ENCODE measurements around the gene SEC24C.
"Not testable (repeated sequence)": the region's sequence is repeated elsewhere in the genome, so short reads cannot be mapped to it uniquely, and the experiment has no call there.

The SEC24C gene

DNA sequence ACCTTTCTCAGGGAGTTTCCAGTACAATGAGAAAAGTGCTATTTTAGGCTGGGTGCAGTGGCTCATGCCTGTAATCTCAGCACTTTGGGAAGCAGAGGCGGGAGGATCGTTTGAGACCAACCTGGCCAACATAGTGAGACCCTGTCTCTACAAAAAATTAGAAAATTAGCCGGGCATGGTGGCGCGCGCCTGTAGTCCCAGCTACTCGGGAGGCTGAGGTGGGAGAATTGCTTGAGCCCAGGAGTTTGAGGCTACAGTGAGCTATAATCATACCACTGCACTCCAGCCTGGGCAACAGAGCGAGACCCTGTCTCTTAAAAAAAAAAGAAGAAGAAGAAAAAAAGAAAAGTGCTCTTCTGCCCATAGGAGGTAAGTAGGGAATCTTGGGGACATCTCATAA lies 51.9 kb downstream of the SEC24C start:
- DNase-seq (ENCODE audit: low read depth): not testable (repeated sequence)

DNA sequence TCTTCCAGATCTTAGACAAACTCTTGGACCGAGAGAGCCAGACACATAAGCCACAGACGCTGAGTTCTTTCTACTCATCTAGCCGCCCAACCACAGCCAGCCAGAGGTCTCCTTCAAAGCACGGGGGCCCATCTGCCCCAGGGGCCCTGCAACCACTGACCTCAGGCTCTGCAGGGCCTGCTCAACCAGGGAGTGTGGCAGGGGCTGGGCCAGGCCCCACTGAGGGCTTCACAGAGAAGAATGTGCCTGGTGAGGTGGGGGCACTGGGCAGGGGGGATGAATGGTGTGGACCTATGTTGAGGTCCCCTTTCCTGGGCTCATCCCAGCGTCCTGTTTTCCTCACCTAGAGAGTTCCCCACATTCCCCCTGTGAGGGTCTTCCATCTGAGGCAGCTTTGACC lies 52.6 kb downstream of the SEC24C start:
- DNase-seq (ENCODE audit: low read depth): no peak

DNA sequence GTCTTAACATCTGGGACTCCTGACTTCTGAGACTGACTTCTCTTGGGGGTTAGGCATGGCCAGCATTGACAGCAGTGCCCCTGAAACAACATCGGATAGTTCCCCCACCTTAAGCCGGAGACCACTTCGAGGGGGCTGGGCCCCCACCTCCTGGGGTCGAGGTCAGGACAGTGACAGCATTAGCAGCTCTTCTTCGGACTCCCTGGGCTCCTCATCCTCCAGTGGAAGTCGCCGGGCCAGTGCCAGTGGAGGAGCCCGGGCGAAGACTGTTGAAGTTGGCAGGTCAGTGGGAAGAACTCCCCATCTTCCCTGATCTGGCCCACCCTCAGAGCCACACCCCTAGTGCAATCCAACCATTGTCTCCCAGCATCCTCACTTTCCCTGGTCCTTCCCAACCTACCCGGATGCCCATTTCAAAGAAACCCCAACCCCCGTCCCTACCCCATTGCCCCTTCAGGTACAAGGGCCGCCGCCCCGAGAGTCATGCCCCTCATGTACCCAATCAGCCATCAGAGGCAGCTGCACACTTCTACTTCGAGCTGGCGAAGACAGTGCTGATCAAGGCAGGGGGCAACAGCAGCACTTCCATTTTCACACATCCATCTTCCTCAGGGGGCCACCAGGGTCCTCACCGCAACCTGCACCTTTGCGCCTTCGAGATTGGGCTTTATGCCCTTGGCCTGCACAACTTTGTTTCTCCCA lies 53.3 kb downstream of the SEC24C start:
- DNase-seq (ENCODE audit: low read depth): no peak

DNA sequence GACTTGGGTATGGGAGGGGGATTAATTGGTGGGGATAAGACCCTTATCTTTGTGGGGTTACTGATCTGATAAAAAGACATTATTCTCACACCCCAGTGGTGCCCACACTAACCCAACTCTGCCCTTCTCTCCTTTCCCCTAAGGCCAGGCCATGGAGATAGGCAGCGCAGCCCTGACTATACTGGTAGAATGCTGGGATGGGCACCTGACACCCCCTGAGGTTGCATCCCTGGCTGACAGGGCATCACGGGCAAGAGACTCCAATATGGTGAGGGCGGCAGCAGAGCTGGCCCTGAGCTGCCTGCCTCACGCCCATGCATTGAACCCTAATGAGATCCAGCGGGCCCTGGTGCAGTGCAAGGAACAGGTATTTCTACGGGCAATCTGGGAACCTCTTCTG lies 53.9 kb downstream of the SEC24C start:
- no peak for DNase-seq (ENCODE audit: low read depth)

DNA sequence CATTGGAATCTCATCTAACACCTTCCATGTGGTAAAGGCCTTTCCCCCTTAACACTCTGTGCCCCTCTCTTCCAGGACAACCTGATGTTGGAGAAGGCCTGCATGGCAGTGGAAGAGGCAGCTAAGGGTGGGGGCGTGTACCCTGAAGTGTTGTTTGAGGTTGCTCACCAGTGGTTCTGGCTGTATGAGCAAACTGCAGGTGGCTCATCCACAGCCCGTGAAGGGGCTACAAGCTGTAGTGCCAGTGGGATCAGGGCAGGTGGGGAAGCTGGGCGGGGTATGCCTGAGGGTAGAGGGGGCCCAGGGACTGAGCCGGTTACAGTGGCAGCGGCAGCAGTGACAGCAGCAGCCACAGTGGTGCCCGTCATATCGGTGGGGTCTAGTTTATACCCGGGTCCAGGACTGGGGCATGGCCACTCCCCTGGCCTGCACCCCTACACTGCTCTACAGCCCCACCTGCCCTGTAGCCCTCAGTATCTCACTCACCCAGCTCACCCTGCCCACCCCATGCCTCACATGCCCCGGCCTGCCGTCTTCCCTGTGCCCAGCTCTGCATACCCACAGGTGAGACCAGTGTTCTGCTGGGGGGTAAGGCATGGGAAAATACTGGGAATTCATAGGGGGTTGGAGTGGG lies 54.9 kb downstream of the SEC24C start:
- DNase-seq (ENCODE audit: low read depth): no peak

DNA sequence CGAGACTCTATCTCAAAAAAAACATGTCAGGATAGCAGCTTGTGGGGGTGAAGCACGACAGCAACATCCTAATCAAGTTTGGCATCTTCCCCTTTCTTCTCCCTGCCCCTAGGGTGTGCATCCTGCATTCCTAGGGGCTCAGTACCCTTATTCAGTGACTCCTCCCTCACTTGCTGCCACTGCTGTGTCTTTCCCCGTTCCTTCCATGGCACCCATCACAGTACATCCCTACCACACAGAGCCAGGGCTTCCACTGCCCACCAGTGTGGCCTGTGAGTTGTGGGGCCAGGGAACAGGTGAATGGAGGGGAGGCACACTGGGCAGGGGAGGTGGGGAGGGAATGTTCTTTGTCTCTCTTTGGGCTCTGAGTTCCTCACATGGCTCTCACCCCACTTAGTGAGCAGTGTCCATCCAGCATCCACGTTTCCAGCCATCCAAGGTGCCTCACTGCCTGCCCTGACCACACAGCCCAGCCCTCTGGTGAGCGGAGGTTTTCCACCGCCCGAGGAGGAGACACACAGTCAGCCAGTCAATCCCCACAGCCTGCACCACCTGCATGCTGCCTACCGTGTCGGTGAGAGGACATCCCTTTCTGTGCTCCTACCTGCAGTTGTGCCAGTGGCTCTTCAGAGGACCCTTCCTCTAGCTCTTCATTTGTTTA lies 55.9 kb downstream of the SEC24C start:
- DNase-seq (ENCODE audit: low read depth): no peak

DNA sequence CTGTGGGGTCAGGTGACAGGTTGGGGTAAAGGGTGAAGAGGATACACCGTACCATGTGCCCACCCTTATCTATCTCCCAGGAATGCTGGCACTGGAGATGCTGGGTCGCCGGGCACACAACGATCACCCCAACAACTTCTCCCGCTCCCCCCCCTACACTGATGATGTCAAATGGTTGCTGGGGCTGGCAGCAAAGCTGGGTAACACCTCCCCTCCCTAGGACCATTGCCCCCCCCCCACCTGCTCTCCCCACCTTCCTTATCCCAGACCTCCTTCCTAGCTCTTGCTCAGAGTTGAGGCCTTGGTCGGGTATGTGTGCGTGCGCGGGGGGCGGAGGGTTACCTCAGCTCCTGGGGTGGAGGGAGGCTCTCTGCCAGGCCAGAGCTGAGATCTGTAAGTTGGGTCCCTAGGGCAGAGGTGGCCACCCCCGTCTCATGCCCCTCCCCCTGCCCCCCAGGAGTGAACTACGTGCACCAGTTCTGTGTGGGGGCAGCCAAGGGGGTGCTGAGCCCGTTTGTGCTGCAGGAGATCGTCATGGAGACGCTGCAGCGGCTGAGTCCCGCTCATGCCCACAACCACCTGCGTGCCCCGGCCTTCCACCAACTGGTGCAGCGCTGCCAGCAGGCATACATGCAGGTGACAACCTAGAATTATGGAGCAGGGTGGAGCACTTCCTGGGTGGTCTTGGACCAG lies 56.5 kb downstream of the SEC24C start:
- no peak for DNase-seq (ENCODE audit: low read depth)

DNA sequence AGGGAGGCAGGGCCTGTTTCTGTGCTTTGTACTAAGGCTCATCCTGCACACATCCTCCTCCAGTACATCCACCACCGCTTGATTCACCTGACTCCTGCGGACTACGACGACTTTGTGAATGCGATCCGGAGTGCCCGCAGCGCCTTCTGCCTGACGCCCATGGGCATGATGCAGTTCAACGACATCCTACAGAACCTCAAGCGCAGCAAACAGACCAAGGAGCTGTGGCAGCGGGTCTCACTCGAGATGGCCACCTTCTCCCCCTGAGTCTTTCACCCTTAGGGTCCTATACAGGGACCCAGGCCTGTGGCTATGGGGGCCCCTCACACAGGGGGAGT lies 57.0 kb downstream of the SEC24C start:
- DNase-seq (ENCODE audit: low read depth): no peak

DNA sequence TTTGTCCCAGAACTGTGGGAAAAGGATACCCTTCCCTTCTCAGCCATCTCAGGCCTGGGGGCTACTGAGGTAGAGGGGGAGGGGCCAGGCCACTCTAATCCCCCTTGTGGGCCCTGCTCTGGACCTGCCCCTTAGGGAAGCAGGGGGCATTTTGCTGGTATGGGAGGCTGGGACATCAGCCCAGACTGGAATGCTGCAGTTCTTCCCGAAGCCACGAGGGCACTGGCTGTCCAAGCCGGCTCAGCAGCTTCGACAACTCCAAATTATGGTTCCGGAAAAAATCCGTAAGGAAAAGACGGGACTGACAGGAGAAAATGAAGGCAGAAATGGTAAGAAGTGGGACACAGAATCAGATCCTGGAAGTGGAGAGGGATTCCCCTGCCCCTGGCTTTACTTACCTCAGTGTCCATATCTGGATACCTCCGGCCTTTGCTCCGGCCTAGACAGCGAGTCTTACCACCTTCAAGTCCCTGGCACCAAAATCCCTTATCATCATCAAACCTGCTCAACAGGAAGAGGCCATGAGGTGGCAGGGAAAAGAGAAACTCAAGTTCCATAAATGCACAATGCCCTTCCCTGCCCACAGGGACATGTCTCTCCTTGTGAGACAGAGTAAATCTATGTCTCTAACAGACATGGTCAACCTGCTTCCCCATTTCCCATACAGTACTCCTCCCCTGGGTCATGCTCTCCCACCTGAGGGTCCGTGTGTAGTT lies 58.3 kb downstream of the SEC24C start:
- no peak for DNase-seq (ENCODE audit: low read depth)

DNA sequence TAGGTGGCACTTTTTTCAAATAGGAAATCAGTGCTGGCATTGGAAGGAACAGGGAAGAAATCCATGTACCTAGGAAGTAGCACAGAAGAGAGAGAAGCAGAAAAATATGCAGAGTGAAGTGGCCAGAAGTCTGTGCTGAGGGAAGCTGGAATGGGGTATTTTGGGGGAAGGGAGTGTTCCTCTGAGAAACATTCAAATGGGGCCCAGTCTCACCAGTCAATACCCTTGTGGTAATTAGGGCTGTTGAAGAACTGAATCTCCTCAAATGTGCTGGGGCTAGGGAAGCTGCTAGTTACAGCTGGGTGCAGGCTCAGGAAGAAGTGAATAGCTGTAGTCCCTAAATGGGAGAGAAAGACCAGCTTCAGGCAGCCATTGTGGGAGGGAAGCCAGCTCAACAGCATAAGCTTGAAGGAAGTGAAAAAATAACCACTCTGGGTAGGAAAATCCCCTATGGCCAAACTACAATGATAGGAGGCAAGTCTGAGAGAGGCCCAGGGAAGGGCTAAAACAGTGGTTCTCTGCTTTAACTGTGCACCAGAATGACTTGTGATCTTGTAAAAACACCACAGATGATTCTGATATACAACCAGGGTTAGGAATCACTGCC lies 59.6 kb downstream of the SEC24C start:
- DNase-seq (ENCODE audit: low read depth): no peak

DNA sequence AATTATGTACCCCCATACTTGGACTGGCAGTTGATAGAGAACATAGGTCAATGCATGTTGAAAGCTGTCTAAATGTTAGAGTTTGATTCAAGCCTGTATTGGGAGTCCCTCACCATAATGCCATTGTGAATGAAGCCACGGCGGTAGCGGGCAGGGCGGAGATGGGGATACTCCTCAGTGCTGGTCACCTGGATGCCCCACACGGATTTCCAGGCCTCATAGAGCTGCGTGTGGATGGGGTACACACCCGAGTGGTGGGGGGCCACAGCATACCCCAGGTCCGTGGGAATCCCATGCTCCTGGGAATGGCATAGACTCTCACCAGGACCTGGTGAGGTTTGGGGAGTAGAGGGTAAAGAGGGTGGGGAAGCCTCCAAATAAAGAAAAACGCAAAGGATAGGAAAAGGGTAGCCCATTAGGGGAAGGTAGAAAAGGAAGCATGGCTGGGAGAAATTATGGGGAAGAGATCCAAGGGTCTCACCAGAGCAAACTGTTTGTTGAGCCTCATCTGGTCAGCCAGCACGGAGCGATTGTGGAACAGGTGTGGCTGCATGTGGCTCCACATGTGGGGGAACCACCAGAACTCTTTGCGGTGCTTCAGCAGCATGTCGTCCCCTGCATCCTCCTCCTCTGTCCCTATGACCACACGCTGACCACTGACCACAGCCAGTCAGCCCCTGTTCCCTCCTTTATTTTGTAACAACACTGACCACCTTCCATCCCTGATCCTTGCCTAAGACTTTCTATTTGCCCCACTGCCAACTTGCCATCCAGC lies 62.2 kb downstream of the SEC24C start:
- no peak for DNase-seq (ENCODE audit: low read depth)

DNA sequence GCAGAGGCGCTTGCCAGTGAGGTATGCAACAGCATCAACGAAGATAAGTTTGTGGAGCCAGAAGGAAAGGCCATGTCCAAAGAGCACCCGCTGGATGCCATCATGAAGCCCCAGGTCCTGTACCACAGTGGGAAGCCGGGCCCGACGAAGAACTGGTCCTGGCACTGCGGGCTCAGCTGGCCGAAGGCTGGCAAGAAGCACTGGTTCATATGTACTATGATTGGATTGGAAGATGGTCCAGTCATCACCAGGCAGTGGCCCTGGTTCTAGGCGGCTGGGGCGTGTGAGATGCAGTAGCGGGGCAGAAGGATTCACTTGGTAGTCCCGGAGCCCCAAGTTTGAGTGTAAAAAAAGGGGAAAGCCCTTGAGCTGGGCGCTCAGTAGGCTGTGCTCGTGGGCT lies 63.3 kb downstream of the SEC24C start:
- DNase-seq (ENCODE audit: low read depth): no peak

DNA sequence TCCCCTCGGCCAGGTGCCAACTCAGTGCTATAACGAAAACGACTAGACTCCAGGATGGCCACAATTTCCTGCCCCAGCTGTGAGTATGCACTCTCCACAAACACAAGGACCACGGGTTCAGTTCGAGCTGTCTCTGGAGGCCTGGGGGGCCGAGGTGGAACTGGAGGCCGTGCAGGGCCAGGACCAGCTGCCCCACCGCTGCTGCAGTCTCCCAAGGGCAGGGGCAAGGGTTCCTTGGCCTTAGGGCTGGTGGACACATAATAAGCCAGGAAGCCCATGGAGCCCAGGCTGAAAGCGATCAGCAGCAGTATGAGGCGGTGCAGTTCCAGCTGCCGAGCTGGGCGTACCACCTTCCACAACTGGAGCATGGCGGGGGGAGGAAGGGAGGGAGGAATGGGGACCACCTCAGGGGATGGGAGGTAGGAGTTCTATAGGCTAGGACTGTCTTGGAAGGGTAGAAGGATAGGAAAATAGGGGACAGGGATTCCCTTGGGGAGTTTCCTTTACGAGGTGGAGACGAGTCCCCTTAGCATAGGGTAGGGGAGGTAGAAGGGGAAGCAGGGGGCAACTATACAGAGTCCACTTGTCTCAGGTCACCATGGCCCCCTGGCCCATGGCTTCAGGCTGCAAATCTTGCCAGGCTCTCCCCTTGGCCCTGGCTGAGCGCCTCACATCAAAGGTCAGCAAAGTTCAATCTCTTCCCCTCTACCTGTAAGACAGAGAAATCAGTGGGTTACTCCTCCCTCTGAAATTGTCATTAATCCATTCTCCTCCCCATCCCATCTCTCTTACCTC lies 64.0 kb downstream of the SEC24C start:
- no peak for DNase-seq (ENCODE audit: low read depth)

DNA sequence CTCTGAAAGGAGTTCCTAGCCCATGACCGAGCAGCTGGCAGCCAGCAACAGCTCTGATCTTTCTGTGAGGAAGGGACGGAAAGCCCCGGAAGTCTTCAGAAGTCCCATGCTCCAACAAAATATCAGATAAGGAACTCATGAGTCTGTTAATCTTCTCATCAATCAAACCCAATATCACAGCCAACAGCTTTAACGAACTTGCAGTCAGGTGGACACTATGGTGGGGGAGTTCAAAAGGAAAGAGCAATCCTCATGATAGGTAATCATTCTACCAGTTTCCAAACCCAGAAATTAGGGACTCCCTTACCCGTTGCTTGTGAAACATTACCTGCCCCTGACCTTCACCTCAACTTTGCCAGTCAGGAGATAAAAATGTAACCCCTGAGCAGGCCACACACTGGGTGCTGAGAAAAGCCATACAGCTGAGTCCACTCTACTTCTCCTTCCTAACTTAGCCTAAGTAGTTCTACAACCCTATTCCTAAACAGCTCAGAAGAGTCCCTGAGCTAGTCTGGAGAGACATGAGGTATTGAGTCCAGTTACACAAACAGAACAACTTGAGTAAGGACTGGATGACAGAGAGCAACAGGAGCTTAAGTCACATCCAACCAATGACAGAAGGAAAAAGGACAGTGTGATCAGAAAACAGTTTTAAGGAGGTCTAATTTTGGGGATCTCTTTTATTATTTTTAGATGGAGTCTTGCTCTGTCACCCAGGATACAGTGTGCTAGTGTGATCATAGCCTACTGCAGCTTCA lies 65.1 kb downstream of the SEC24C start:
- DNase-seq (ENCODE audit: low read depth): no peak

DNA sequence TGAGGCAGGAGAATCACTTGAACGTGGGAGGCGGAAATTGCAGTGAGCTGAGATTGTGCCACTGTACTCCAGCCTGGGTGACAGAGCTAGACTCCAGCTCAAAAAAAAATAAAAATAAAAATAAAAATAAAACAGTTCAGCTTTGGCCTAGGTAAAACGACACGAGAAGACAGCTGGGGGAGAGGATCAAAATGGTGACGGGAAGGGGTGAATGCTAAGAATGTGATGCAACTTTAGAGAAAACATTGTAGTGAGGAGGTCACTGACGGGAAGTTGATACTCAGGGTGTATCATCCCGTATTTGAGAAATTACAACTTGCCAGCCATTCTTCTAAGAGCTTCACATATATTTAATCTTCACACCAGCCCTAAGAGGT lies 66.2 kb downstream of the SEC24C start:
- no peak for DNase-seq (ENCODE audit: low read depth)

DNA sequence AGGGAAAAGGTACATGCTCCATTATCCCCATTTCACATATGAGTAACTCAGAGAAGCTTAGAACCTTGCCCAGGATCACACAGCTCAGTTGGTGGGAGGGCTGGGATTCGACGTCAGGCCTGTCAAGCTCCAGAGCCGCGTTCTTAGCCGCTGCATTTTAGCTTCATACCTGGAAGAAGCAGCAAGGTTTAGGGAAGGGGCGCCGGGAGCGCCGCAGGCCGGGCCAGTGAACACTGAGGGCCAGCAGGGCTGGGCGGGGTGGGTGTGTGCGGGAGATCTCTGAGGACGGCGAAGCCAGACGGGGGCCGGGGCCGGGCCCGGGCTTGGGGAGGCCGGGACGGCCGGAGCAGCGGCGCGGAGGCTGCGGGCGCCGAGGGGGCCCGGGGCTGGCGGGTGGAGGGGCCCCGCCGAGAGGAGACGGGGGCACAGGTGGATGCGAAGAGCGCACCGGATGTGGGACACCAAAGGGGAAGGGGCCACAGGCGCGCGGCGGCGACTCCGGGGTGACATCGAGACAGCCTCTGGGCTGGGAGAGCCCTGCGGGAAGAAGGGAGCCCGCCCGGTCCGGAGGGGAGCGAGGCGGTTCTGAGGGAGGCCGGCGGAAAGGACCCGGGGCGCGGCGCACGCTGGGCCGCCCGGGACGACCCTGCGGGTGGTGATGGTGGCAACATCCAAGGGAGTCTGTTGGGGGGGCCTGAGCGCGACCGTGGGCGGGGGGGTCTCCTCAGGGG lies 66.7 kb downstream of the SEC24C start:
- DNase-seq (ENCODE audit: low read depth): peak; percentile 51

DNA sequence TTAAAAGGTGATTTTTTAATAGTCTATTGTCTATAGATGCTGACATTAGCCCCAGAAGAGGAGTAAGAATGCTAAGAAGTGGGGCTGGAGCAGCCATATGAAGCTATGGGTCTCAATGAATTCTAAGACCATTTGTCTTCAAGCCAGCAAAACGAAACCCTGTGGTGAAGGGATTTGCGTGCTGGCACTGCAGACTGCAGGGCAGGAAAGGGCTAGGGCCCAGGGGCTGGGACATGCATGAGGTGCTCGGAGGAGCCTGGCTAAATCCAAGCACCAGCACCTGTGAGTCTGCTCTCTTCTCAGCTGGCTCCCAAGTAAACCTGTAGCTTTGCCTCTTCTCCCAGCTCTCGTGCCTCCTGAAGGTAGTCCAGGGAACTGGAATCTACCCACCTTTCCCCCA lies 68.5 kb downstream of the SEC24C start:
- DNase-seq (ENCODE audit: low read depth): no peak

DNA sequence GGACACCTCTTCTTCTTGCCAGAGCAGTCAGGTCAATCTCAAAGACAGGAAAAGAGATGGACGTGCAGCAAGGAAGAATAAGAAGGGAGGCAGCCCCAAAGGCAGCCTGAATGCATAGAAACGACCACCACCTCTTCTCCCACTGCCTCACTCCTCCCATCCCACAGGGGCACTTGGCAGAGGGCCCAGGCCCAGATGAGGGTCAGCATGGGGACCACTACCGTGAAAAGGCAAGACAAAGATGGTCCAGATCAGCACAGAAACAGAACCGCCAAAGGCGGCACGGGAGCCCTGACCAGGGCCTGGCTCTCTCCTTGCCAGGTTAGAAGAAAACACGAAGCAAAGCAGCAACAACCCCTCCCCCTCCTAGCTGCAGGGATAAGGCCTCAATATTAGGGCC lies 69.2 kb downstream of the SEC24C start:
- no peak for DNase-seq (ENCODE audit: low read depth)
